ENCODE results near the gene SULT6B1. TPM values are rescaled to one million over a fixed set of nuclear protein-coding genes. Genes with fewer than 3 reads are reported as not detected.

SULT6B1 gene
- total and polyA plus RNA-seq, 2 donors (not counting 1 experiment from before 2014, with no cell fraction given) = not detected

DNA sequence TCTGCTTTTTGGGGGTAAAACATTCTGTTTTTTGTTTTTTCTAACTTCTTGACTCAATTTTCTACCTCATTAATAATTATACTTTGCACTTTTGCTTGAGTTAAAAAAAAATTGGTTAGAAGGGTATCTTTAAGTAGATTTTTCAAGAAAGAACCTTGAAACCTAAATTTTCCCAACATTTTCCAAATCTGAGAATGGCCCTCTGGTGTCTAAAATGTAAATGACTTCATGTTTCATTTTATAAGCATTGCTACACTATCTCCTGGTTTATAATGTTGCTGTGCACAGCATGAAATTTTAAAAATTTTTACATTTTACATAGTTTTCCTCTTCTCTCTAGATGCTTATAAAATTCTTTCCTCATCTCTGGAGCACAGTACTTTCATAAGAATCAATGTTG lies 45.9 kb downstream of the SULT6B1 start:
- intact Hi-C loops (cut with micrococcal nuclease) = no loop called here

DNA sequence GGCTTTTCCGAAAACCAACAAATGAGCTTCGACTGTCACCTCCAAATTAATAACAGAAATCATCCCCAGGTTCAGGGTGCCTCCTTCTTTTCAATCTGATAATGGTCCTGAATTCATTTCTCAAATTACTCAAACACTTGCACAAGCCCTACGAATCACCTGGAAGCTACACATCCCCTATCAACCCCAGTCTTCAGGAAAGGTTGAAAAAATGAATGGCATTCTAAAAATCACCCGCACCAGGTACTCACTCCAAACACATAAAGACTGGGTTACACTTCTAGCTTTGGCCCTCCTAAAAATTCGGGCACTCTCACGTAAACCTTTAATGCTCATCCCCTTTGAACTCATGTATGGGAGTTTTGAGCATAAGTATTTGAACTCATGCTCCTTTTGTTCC lies 55.6 kb downstream of the SULT6B1 start:
- DNase-seq (no peak), ATAC-seq (ENCODE audit: low read depth) (no peak)
- no peaks in the 10 kb centered on the region for H3K4me1 ChIP-seq (ENCODE audit: control insufficient read depth in 2 of 2, insufficient read depth in 2 of 2, low read length in 2 of 2)
- H3K27me3 ChIP-seq (replicated peaks in 1 of 4; ENCODE audit: control extremely low read depth in 1 of 4, control insufficient read depth in 3 of 4, insufficient read depth in 4 of 4, low read length in 3 of 4) = no peaks in the 10 kb centered on the region
- POLR2A ChIA-PET = no interaction called here
- H3K4me3 ChIP-seq (ENCODE audit: control extremely low read depth in 1 of 5, extremely low read depth in 1 of 5, insufficient read depth in 1 of 5, low read depth in 2 of 5, low read length in 4 of 5) = no peak overlapping the region
- H4K20me1 ChIP-seq (ENCODE audit: control insufficient read depth, insufficient read depth, low read length, poor library complexity, severe bottlenecking) = no peaks in the 10 kb centered on the region
- CTCF ChIA-PET = interaction anchor here (0.9 to 1.7 kb wide), 2 partner anchors 12 to 14 kb away, joined by 3 read pairs; no protein-coding TSS in a partner anchor
- no peak for TF ChIP-seq EZH2 (IDR thresholded peaks at IDR 0.05; ENCODE audit: borderline replicate concordance, insufficient read depth, low read depth, low read length, poor library complexity, severe bottlenecking)
- TF ChIP-seq, protein P1, sequence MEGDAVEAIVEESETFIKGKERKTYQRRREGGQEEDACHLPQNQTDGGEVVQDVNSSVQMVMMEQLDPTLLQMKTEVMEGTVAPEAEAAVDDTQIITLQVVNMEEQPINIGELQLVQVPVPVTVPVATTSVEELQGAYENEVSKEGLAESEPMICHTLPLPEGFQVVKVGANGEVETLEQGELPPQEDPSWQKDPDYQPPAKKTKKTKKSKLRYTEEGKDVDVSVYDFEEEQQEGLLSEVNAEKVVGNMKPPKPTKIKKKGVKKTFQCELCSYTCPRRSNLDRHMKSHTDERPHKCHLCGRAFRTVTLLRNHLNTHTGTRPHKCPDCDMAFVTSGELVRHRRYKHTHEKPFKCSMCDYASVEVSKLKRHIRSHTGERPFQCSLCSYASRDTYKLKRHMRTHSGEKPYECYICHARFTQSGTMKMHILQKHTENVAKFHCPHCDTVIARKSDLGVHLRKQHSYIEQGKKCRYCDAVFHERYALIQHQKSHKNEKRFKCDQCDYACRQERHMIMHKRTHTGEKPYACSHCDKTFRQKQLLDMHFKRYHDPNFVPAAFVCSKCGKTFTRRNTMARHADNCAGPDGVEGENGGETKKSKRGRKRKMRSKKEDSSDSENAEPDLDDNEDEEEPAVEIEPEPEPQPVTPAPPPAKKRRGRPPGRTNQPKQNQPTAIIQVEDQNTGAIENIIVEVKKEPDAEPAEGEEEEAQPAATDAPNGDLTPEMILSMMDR (IDR thresholded peaks at IDR 0.05) = no peak
- Mint-ChIP-seq H3K27ac (no peak overlapping the region), H3K9me3 (ENCODE audit: insufficient read depth) (no peaks in the 10 kb centered on the region), H3K4me3 (no peak overlapping the region), H3K4me1 (no peaks in the 10 kb centered on the region), H3K27me3 (no peaks in the 10 kb centered on the region)
- H3K9me3 ChIP-seq (ENCODE audit: control extremely low read depth in 1 of 3, control insufficient read depth in 2 of 3, insufficient read depth in 1 of 3, low read length in 2 of 3) = no peaks in the 10 kb centered on the region
- intact Hi-C loops (cut with micrococcal nuclease) = no loop called here
- WGBS (ENCODE audit: insufficient coverage) = 93% methylated on average over 3 of the region's 6 CpGs
- H2AFZ ChIP-seq (ENCODE audit: insufficient read depth, low read depth, low read length, poor library complexity, severe bottlenecking) = no peak overlapping the region
- H3K9ac ChIP-seq (ENCODE audit: low read length) = no peak overlapping the region
- peaks cover 7% of the 10 kb centered on the region for H3K79me2 ChIP-seq (ENCODE audit: control insufficient read depth, insufficient read depth, low read length)
- H3K27ac ChIP-seq (ENCODE audit: low read length in 2 of 2) = no peak overlapping the region
- peaks cover 6 to 85% of the 10 kb centered on the region in 2 experiments for H3K36me3 ChIP-seq (replicated peaks in 1 of 2; ENCODE audit: control extremely low read depth in 1 of 2, control insufficient read depth in 1 of 2, extremely low read depth in 1 of 2, insufficient read depth in 2 of 2, low read length in 1 of 2)
- no peak overlapping the region for H3K4me2 ChIP-seq (replicated peaks; ENCODE audit: low read depth, low read length, poor library complexity, severe bottlenecking)

More for the DNA sequence above, 45.9 kb downstream of the SULT6B1 start:
- POLR2A ChIA-PET = no interaction called here
- Histone ChIP-seq H3K79me2 (ENCODE audit: control insufficient read depth, insufficient read depth, low read length) (no peaks in the 10 kb centered on the region), H3K4me2 (replicated peaks; ENCODE audit: low read depth, low read length, poor library complexity, severe bottlenecking) (no peak overlapping the region), H3K27me3 (replicated peaks in 1 of 4; ENCODE audit: control extremely low read depth in 1 of 4, control insufficient read depth in 3 of 4, insufficient read depth in 4 of 4, low read length in 3 of 4) (no peaks in the 10 kb centered on the region), H4K20me1 (ENCODE audit: control insufficient read depth, insufficient read depth, low read length, poor library complexity, severe bottlenecking) (no peaks in the 10 kb centered on the region), H3K36me3 (replicated peaks in 1 of 2; ENCODE audit: control extremely low read depth in 1 of 2, control insufficient read depth in 1 of 2, extremely low read depth in 1 of 2, insufficient read depth in 2 of 2, low read length in 1 of 2) (peaks cover 12 to 61% of the 10 kb centered on the region in 2 experiments), H3K4me1 (ENCODE audit: control insufficient read depth in 2 of 2, insufficient read depth in 2 of 2, low read length in 2 of 2) (peaks cover 0 to 4% of the 10 kb centered on the region in 2 donors), H3K27ac (ENCODE audit: low read length in 2 of 2) (no peak overlapping the region), H3K9me3 (ENCODE audit: control extremely low read depth in 1 of 3, control insufficient read depth in 2 of 3, insufficient read depth in 1 of 3, low read length in 2 of 3) (no peaks in the 10 kb centered on the region), H3K9ac (ENCODE audit: low read length) (no peak overlapping the region), H2AFZ (ENCODE audit: insufficient read depth, low read depth, low read length, poor library complexity, severe bottlenecking) (no peak overlapping the region), H3K4me3 (ENCODE audit: control extremely low read depth in 1 of 5, extremely low read depth in 1 of 5, insufficient read depth in 1 of 5, low read depth in 2 of 5, low read length in 4 of 5) (no peak overlapping the region)
- Mint-ChIP-seq H3K9me3 (ENCODE audit: insufficient read depth) (no peaks in the 10 kb centered on the region), H3K27me3 (no peaks in the 10 kb centered on the region), H3K4me3 (no peak overlapping the region), H3K27ac (no peak overlapping the region), H3K4me1 (peaks cover 3% of the 10 kb centered on the region)
- CTCF ChIA-PET = interaction anchor here (0.7 to 0.9 kb wide), 2 partner anchors 10 to 27 kb away, joined by 3 read pairs; no protein-coding TSS in a partner anchor
- TF ChIP-seq, protein P1 (IDR thresholded peaks at IDR 0.05) = no peak
- no peak for TF ChIP-seq EZH2 (IDR thresholded peaks at IDR 0.05; ENCODE audit: borderline replicate concordance, insufficient read depth, low read depth, low read length, poor library complexity, severe bottlenecking)
- DNase-seq (no peak), ATAC-seq (ENCODE audit: low read depth) (no peak)

All from B cell (primary cell).